ENCODE data around the gene NUP85. TPM values are rescaled to one million over a fixed set of nuclear protein-coding genes. Genes with fewer than 3 reads are reported as not detected.
"Not testable (repeated sequence)": the region's sequence is repeated elsewhere in the genome, so short reads cannot be mapped to it uniquely, and the experiment has no call there.

Gene NUP85
- polyA plus RNA-seq (74.5 and 84.1 TPM in 2 replicates), polyA minus RNA-seq (33.8 and 36.6 TPM in 2 replicates)

- Histone ChIP-seq H3K9me2 (ENCODE audit: insufficient read depth, low read length) (no peaks in the 10 kb centered on the region), H2AFZ (ENCODE audit: low read depth, low read length) (peak within 1 kb of the TSS; percentile 92), H3K27me3 (ENCODE audit: insufficient read depth, low read depth, low read length) (no peaks in the 10 kb centered on the region), H3K9ac (ENCODE audit: low read length) (peak within 1 kb of the TSS; percentile 94), H3F3A (ENCODE audit: insufficient read depth, low read length, poor library complexity, severe bottlenecking) (no peaks in the 10 kb centered on the region), H3K27ac (ENCODE audit: low read length) (peak within 1 kb of the TSS; percentile 98), H3K9me3 (ENCODE audit: low read length) (no peaks in the 10 kb centered on the region), H3K4me2 (ENCODE audit: low read length) (peak within 1 kb of the TSS; percentile 69), H4K20me1 (ENCODE audit: insufficient read depth) (no peaks in the 10 kb centered on the region), H3K36me3 (ENCODE audit: insufficient read depth, low read length) (no peaks in the 10 kb centered on the region), H3K79me2 (replicated peaks; ENCODE audit: insufficient read depth, low read length) (peaks cover 13% of the 10 kb centered on the region), H3K4me3 (ENCODE audit: low read length) (peak within 1 kb of the TSS; percentile 72)
- TF ChIP-seq EZH2 (IDR thresholded peaks at IDR 0.05; ENCODE audit: borderline replicate concordance, insufficient read depth, low read length, poor library complexity, severe bottlenecking) (no peak), MXI1 (conservative IDR thresholded peaks at IDR 0.05; ENCODE audit: poor library complexity, severe bottlenecking) (peak; percentile 93), POLR2AphosphoS5 (IDR thresholded peaks at IDR 0.05) (peak; percentile 71), REST (IDR thresholded peaks at IDR 0.05; ENCODE audit: borderline replicate concordance) (no peak), CTCF (IDR thresholded peaks at IDR 0.05; ENCODE audit: poor library complexity, severe bottlenecking) (peak; percentile 48), TAF1 (IDR thresholded peaks at IDR 0.05; ENCODE audit: low read depth) (peak; percentile 63), RAD21 (conservative IDR thresholded peaks at IDR 0.05) (no peak), SMC3 (conservative IDR thresholded peaks at IDR 0.05; ENCODE audit: poor library complexity) (peak; percentile 58), EP300 (conservative IDR thresholded peaks at IDR 0.05; ENCODE audit: poor library complexity, severe bottlenecking) (peak; percentile 65)
These were observed at the start of gene NUP85 for GRCh38 chr17:75205037-75205792. TSS of gene NUP85 (plus strand) at chr17:75205679. CDS start at chr17:75205762, 83 bp downstream.

GRCh38 chr17:75158480-75158879, 47.0 kb upstream of the NUP85 start:
- not testable (repeated sequence) for H2AFZ ChIP-seq (ENCODE audit: low read depth, low read length); H3F3A ChIP-seq (ENCODE audit: insufficient read depth, low read length, poor library complexity, severe bottlenecking); H3K9me2 ChIP-seq (ENCODE audit: insufficient read depth, low read length); H3K4me3 ChIP-seq (ENCODE audit: low read length); H4K20me1 ChIP-seq (ENCODE audit: insufficient read depth); H3K79me2 ChIP-seq (replicated peaks; ENCODE audit: insufficient read depth, low read length); H3K9me3 ChIP-seq (ENCODE audit: low read length); H3K4me2 ChIP-seq (ENCODE audit: low read length); H3K27ac ChIP-seq (ENCODE audit: low read length); H3K27me3 ChIP-seq (ENCODE audit: insufficient read depth, low read depth, low read length); H3K36me3 ChIP-seq (ENCODE audit: insufficient read depth, low read length); H3K9ac ChIP-seq (ENCODE audit: low read length)
